ENCODE data around the gene ELP2.

GRCh38 chr18:36217348-36217747, 87.6 kb downstream of the ELP2 start:
- no peak for TF ChIP-seq CTCF (IDR thresholded peaks at IDR 0.05; ENCODE audit: poor library complexity, severe bottlenecking)
- no peak for TF ChIP-seq EZH2 (IDR thresholded peaks at IDR 0.05; ENCODE audit: borderline replicate concordance, insufficient read depth, low read length, poor library complexity, severe bottlenecking)
- TF ChIP-seq MXI1 (conservative IDR thresholded peaks at IDR 0.05; ENCODE audit: poor library complexity, severe bottlenecking) = no peak
- no peak for TF ChIP-seq POLR2AphosphoS5 (IDR thresholded peaks at IDR 0.05)

Measured in neural cell (in vitro differentiated cells).